ENCODE measurements around the gene CAPN12. TPM values are rescaled to one million over a fixed set of nuclear protein-coding genes. Genes with fewer than 3 reads are reported as not detected.
A peak's percentile ranks its signal among the peaks of the same experiment; 100 is the strongest.

Gene CAPN12
- total RNA-seq, 2 donors from 2014 or later: 5.2 to 5.7 TPM

DNA sequence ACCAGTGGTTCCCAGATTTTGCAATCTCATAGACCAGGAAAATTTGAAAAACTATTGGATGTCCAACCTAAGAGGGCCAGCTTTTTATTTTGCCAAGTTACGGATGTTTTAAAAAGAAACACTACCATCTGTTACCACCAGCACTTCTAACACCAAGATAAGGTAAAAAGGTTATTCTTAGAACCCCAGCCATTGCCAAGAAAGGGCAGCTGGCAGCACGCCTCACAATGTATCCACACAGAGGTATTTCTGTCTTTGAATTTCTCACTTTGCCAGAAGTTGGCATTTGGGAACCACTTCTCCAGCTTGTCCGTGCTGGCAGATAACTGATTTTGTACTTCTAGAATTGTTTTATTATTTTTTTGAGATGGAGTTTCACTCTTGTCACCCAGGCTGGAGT is 28.7 kb downstream of the CAPN12 start:
- TF ChIP-seq, protein P1, sequence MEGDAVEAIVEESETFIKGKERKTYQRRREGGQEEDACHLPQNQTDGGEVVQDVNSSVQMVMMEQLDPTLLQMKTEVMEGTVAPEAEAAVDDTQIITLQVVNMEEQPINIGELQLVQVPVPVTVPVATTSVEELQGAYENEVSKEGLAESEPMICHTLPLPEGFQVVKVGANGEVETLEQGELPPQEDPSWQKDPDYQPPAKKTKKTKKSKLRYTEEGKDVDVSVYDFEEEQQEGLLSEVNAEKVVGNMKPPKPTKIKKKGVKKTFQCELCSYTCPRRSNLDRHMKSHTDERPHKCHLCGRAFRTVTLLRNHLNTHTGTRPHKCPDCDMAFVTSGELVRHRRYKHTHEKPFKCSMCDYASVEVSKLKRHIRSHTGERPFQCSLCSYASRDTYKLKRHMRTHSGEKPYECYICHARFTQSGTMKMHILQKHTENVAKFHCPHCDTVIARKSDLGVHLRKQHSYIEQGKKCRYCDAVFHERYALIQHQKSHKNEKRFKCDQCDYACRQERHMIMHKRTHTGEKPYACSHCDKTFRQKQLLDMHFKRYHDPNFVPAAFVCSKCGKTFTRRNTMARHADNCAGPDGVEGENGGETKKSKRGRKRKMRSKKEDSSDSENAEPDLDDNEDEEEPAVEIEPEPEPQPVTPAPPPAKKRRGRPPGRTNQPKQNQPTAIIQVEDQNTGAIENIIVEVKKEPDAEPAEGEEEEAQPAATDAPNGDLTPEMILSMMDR (IDR thresholded peaks at IDR 0.05): no peak
- H3K9ac ChIP-seq (ENCODE audit: low read depth in 2 of 2, low read length in 2 of 2): no peak overlapping the region
- H3K36me3 ChIP-seq: peaks cover 82% of the 10 kb centered on the region
- DNase-seq: no peak
- H3K4me3 ChIP-seq: no peak overlapping the region
- no peak overlapping the region for H3K27ac ChIP-seq
- intact Hi-C loops (cut with DNase I): no loop called here
- no peaks in the 10 kb centered on the region for H3K27me3 ChIP-seq
- H3K4me1 ChIP-seq: no peaks in the 10 kb centered on the region
- no peaks in the 10 kb centered on the region for H3K9me3 ChIP-seq

DNA sequence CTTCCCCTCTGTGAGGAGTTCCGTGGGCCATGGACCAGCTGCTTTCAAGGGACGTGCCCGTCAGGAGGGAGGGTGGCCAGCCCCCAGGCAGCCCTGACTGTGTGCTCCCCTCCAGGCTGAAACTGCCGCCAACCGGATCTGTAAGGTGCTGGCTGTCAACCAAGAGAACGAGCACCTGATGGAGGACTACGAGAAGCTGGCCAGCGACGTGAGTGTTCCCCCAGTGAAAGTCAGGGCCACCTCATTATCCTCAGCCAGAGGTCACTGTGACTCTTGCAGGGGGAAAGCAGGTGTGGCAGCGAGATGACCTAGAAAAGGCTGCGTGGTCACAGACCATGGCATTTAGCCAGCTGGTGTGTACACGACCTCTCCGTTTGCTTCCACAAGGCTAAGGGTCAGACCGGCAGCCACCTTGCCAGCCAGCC is 29.9 kb downstream of the CAPN12 start:
- TF ChIP-seq, protein P1 (IDR thresholded peaks at IDR 0.05): no peak
- Histone ChIP-seq H3K9ac (ENCODE audit: low read depth in 2 of 2, low read length in 2 of 2) (no peak overlapping the region), H3K4me3 (no peak overlapping the region), H3K27ac (no peak overlapping the region), H3K36me3 (peaks cover 73% of the 10 kb centered on the region), H3K27me3 (no peaks in the 10 kb centered on the region), H3K4me1 (no peaks in the 10 kb centered on the region), H3K9me3 (no peaks in the 10 kb centered on the region)
- DNase-seq: no peak
- intact Hi-C loops (cut with DNase I): no loop called here

DNA sequence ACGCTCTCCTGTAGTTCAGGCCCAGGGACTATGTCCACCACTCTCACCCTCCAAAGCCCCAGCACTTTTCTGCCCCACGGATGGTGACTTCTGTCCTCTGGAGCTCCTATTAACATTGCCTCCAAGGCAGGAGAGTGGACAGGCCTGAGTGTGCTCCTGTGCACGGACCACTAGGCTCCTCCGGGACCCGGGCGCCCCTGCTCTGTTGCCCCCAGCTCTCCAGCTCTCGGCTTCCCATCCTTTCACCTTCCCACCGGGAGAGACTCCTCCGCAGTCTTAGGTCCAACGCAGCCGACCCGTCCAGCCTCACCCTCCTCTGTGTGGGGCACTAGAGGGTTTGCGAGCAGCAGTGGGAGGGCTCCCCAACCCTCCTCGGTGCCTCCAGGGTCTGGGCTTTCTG is 30.4 kb downstream of the CAPN12 start:
- Histone ChIP-seq H3K9ac (ENCODE audit: low read depth in 2 of 2, low read length in 2 of 2) (no peak overlapping the region), H3K4me1 (no peaks in the 10 kb centered on the region)

DNA sequence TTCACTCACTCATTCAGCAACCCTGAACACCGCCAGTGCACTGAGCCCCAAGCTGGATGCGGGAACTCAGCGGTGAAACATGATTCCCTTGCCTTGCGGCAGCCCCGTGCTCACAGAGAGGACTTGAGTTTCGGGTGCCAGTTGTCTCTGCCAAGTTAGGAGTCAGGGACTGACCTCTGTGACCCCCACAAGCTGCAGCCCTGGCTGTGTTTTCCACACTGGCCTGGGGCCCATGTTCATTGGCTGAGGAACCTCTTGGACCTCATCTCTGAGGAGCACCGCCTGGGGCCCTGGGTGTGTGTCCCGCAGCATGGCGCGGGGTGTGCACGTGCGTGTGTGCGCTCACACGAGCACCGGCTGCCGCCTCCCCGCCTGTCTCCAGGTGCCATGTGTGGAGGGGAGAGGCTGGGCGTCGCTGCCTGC is 31.0 kb downstream of the CAPN12 start:
- peaks cover 73% of the 10 kb centered on the region for H3K36me3 ChIP-seq
- no peak overlapping the region for H3K4me3 ChIP-seq
- TF ChIP-seq, protein P1 (IDR thresholded peaks at IDR 0.05): no peak
- intact Hi-C loops (cut with DNase I): no loop called here
- peak; percentile 52 for DNase-seq
- no peak overlapping the region for H3K27ac ChIP-seq
- no peak overlapping the region for H3K9ac ChIP-seq (ENCODE audit: low read depth in 2 of 2, low read length in 2 of 2)
- H3K9me3 ChIP-seq: no peaks in the 10 kb centered on the region
- no peaks in the 10 kb centered on the region for H3K27me3 ChIP-seq
- H3K4me1 ChIP-seq: no peaks in the 10 kb centered on the region

More for the DNA sequence above, 30.4 kb downstream of the CAPN12 start:
- Histone ChIP-seq H3K9me3 (no peaks in the 10 kb centered on the region), H3K27ac (no peak overlapping the region), H3K4me3 (no peak overlapping the region), H3K27me3 (no peaks in the 10 kb centered on the region), H3K36me3 (peaks cover 73% of the 10 kb centered on the region)
- intact Hi-C loops (cut with DNase I): no loop called here
- TF ChIP-seq, protein P1 (IDR thresholded peaks at IDR 0.05): no peak
- DNase-seq: no peak

DNA sequence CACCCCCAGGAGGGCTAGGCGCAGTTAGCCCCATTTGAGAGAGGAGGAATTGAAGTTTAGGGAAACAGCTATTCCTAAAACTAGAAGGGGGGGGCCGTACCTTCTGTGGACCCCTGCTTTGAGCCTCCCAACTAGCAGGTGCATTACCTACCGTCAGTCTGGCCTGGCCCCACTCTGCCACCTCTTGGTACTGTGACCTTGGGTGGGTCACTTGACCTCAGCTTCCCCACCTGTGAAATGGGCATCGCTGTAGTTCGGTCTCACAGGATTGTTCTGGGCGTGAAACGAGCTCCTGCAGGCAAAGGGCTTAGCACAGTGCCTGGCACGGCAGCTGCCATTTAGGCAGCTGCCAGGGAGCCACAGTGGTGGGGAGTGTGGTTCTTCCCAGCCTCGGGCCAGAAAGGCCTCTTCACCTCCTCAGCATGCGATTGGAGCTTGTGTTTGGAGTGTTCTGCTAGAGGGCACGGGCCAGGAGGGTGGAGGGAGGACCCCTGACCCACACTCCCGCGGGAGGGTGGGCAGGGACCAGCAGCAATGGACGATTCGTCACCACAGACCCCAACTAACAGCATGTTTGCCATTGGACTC is 32.0 kb downstream of the CAPN12 start:
- intact Hi-C loops (cut with DNase I): no loop called here
- TF ChIP-seq, protein P1 (IDR thresholded peaks at IDR 0.05): no peak
- Histone ChIP-seq H3K4me3 (no peak overlapping the region), H3K4me1 (no peaks in the 10 kb centered on the region), H3K36me3 (peaks cover 73% of the 10 kb centered on the region), H3K27ac (no peak overlapping the region), H3K9me3 (no peaks in the 10 kb centered on the region), H3K27me3 (no peaks in the 10 kb centered on the region), H3K9ac (ENCODE audit: low read depth in 2 of 2, low read length in 2 of 2) (no peak overlapping the region)
- no peak for DNase-seq
